ENCODE data around the gene DDX39A.
A peak's percentile ranks its signal among the peaks of the same experiment; 100 is the strongest.

DDX39A gene

GRCh38 chr19:14441041-14441938 is 22.1 kb upstream of the DDX39A start:
- DNase-seq (ENCODE audit: low read depth): no peak
- no peak for TF ChIP-seq CTCF (IDR thresholded peaks at IDR 0.05; ENCODE audit: control insufficient read depth, insufficient read depth, low read depth, low read length, missing control alignments)

DNA sequence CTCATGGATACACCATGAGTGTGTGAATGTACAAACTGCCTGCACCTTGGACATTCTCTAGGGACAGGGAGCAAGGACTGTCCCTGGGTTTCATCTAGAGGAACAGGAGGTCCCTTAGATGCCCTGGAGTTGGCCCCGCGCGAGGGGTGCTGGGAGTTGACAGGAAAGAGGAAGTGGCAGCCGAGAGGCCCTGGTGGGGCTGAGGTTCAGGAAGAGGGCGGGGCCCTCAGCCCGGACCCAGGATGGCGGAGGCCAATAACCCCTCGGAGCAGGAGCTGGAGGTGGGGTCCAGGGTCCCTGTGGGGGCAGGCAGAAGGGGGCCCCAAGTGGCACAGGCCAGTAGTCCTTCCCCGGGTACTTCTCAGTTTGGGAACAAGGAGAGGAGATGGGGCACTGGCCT is 20.9 kb upstream of the DDX39A start:
- no peak for DNase-seq (ENCODE audit: low read depth)
- TF ChIP-seq CTCF (IDR thresholded peaks at IDR 0.05; ENCODE audit: control insufficient read depth, insufficient read depth, low read depth, low read length, missing control alignments): no peak
- H3K4me3 ChIP-seq (ENCODE audit: control insufficient read depth, low read depth, low read length): no peak overlapping the region

More at GRCh38 chr19:14441041-14441938, 22.1 kb upstream of the DDX39A start:
- H3K4me3 ChIP-seq (ENCODE audit: control insufficient read depth, low read depth, low read length): no peak overlapping the region

DNA sequence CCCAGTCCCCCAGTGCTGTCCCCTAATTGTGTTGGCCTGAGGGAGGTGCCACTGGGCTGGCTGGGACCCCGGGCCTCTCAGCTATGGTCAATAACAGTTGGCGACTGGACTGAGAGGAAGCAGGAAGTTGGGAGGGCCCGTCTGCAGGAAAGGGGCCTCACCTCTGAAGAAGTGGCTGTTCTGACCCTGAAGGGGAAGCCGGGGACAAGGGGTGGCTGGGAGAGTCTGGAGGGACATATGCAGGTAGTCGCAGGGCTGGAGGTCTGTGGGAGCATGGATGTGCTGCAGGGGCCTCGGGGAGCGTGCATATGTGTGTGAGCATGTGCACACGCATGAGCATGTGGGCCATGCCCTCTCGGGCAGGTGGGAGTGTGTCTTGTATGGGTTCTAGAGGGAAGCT is 19.9 kb upstream of the DDX39A start:
- H3K4me3 ChIP-seq (ENCODE audit: control insufficient read depth, low read depth, low read length): no peak overlapping the region
- DNase-seq (ENCODE audit: low read depth): no peak
- no peak for TF ChIP-seq CTCF (IDR thresholded peaks at IDR 0.05; ENCODE audit: control insufficient read depth, insufficient read depth, low read depth, low read length, missing control alignments)

GRCh38 chr19:14437578-14438140 is 18.5 kb upstream of the DDX39A start:
- no peak for DNase-seq (ENCODE audit: low read depth)
- TF ChIP-seq CTCF (IDR thresholded peaks at IDR 0.05; ENCODE audit: control insufficient read depth, insufficient read depth, low read depth, low read length, missing control alignments): no peak
- H3K4me3 ChIP-seq (ENCODE audit: control insufficient read depth, low read depth, low read length): no peak overlapping the region

DNA sequence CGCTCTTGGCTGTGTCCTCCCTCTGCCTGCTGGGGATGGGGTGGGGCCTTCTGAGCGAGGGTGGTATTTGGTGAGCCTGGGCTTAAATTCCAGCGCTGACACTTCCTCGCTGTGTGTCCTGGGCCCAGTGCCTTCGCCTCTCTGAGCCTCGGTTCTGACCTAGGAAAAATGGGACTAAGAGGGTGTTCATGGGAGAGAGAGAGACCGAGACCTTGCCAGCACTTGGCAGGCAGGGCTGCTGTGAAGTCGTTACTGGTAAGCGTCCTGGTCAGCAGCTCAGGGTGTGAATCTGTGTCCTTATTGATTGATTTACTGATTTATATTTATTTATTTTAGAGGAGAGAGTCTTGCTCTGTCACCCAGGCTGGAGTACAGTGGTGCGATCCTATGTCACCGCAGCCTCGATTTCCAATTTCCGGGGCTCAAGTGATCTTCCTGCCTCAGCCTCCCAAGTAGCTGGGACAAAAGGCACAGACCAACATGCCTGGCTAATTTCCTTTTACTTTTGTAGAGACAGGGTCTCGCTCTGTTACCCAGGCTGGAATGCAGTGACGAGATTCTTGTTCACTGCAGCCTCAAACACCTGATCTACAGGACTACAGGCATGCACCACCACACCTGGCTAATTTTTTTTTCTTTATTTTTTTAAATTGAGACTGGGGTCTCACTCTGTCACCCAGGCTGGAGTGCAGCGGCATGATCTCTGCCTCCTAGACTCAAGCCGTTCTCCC is 16.3 kb upstream of the DDX39A start:
- H3K4me3 ChIP-seq (ENCODE audit: control insufficient read depth, low read depth, low read length): no peak overlapping the region; the same call in none of the 2 replicates
- DNase-seq (ENCODE audit: low read depth): no peak
- TF ChIP-seq CTCF (IDR thresholded peaks at IDR 0.05; ENCODE audit: control insufficient read depth, insufficient read depth, low read depth, low read length, missing control alignments): no peak

DNA sequence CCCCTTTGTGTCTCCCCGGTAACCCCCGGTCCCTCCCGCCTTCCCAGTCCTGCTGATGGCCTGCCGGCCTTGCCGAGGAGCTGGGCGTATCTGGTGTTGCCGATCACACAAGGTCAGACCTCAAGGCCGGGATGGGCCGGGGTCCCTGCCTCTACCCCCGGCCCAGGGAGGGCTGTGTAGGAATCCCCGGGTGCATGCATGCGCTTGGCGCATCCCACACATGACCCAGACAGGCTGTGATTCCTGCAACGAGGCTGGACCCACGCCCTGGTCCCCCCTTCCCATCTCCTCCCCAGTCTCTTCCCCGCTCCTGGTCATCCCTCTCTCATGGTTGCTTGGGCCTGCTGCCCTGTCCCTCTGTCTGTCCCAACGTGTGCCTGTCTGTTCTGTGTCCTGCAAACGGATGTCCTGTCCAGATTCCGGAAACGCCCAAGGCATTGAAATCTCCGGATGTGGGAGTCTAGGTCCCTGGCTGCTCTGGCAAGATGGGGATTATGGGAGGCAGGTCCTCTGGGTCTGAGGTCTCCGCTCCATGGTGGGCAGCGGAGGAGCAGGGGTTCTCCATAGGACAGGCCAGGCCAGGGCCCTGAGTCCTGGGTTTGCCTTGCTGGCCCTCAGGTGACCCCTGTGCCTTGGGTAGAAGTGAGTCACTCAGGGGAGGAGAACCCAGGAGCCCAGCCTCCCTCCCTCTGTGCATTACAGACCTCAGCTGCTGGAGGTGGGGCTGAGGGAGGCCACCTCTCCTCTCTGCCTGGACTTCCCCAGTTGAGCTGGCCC is 15.6 kb upstream of the DDX39A start:
- TF ChIP-seq CTCF (IDR thresholded peaks at IDR 0.05; ENCODE audit: control insufficient read depth, insufficient read depth, low read depth, low read length, missing control alignments): no peak
- DNase-seq (ENCODE audit: low read depth): peak; percentile 5
- peak overlapping the region; percentile 62 for H3K4me3 ChIP-seq (ENCODE audit: control insufficient read depth, low read depth, low read length)
